ENCODE measurements around the gene IDE. TPM values are rescaled to one million over a fixed set of nuclear protein-coding genes. Genes with fewer than 3 reads are reported as not detected.

IDE gene
- polyA plus RNA-seq, 1 experiment = 15.1 TPM

GRCh38 chr10:92430103-92430502 is 143.8 kb downstream of the IDE start:
- H3K4me3 ChIP-seq (ENCODE audit: low read depth, low read length) = no peak overlapping the region
- H3K27me3 ChIP-seq (ENCODE audit: control insufficient read depth, insufficient read depth, low read length) = no peaks in the 10 kb centered on the region
- no peaks in the 10 kb centered on the region for H3K36me3 ChIP-seq (ENCODE audit: control insufficient read depth, insufficient read depth, low read length)
- ChIA-PET POLR2A (no interaction called here), CTCF (no interaction called here)
- TF ChIP-seq CTCF (IDR thresholded peaks at IDR 0.05; ENCODE audit: insufficient read depth, low read depth, low read length) = no peak
- DNase-seq (ENCODE audit: low read depth) = no peak

GRCh38 chr10:92421550-92421949 is 152.3 kb downstream of the IDE start:
- no peak for DNase-seq (ENCODE audit: low read depth)
- Histone ChIP-seq H3K36me3 (ENCODE audit: control insufficient read depth, insufficient read depth, low read length) (no peaks in the 10 kb centered on the region), H3K27me3 (ENCODE audit: control insufficient read depth, insufficient read depth, low read length) (no peaks in the 10 kb centered on the region; the same call in 1 of the 2 replicates), H3K4me3 (ENCODE audit: low read depth, low read length) (no peak overlapping the region)
- ChIA-PET CTCF (no interaction called here), POLR2A (no interaction called here)
- no peak for TF ChIP-seq CTCF (IDR thresholded peaks at IDR 0.05; ENCODE audit: insufficient read depth, low read depth, low read length)

GRCh38 chr10:92420546-92421275 is 153.2 kb downstream of the IDE start:
- POLR2A ChIA-PET = no interaction called here
- no peak for DNase-seq (ENCODE audit: low read depth)
- TF ChIP-seq CTCF (IDR thresholded peaks at IDR 0.05; ENCODE audit: insufficient read depth, low read depth, low read length) = no peak
- Histone ChIP-seq H3K4me3 (ENCODE audit: low read depth, low read length) (peak overlapping the region; percentile 10; the same call in 1 of the 2 replicates), H3K36me3 (ENCODE audit: control insufficient read depth, insufficient read depth, low read length) (no peaks in the 10 kb centered on the region), H3K27me3 (ENCODE audit: control insufficient read depth, insufficient read depth, low read length) (no peaks in the 10 kb centered on the region; the same call in 1 of the 2 replicates)
- CTCF ChIA-PET = interaction anchor here (1.0 to 1.6 kb wide), 4 partner anchors 16 to 432 kb away, joined by 4 to 7 read pairs (median 6); no protein-coding TSS in a partner anchor

DNA sequence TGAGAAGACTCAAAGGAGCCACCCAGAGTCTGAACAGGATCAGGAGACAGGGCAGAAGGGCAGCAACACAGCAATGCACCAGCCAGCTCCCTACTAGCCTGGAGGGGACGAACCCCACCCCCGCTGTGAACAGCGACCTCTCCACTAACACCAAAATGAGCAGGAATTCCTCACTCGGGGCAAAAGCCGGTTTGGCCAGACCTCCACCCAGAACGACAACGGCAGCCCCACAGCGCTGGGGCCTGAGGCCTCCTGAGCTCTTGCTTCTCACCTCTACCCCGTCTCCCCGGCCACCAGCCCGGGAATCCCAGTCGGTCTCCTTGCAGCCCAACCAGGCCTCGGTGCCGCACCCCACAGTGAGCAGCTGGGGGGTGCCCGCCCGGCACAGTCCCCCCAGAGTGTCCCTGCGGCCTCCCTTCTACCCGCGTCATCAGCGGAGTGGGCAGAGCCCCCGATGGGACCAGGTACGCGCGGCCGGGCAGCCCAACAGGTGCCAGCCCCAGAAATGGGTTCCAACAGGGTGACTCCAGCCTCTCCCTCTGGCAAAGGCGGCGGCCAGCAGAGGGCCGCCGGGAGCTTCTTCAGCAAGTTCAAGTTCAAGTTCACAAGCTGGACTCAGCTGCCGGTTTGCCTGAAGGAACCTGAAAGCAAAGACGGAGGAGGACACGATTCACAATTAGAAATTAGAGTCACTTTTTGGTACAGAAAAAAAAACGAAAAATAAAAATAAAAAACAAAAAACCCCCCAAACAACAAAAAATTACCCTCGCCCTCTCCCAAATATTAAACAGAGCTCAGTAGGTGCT is 153.9 kb downstream of the IDE start:
- ChIA-PET CTCF (interaction anchor here (0.6 to 1.6 kb wide), 8 partner anchors 10 to 661 kb away, joined by 3 to 7 read pairs (median 5); no protein-coding TSS in a partner anchor), POLR2A (no interaction called here)
- peak; percentile 70 for TF ChIP-seq CTCF (IDR thresholded peaks at IDR 0.05; ENCODE audit: insufficient read depth, low read depth, low read length)
- no peak for DNase-seq (ENCODE audit: low read depth)
- Histone ChIP-seq H3K36me3 (ENCODE audit: control insufficient read depth, insufficient read depth, low read length) (no peaks in the 10 kb centered on the region), H3K27me3 (ENCODE audit: control insufficient read depth, insufficient read depth, low read length) (no peaks in the 10 kb centered on the region; the same call in 1 of the 2 replicates), H3K4me3 (ENCODE audit: low read depth, low read length) (no peak overlapping the region; the same call in 1 of the 2 replicates)

GRCh38 chr10:92418891-92419290 is 155.0 kb downstream of the IDE start:
- TF ChIP-seq CTCF (IDR thresholded peaks at IDR 0.05; ENCODE audit: insufficient read depth, low read depth, low read length) = no peak
- CTCF ChIA-PET = interaction anchor here (0.6 to 1.5 kb wide), 4 partner anchors 9 to 660 kb away, joined by 3 to 6 read pairs (median 4); no protein-coding TSS in a partner anchor
- POLR2A ChIA-PET = no interaction called here

More at GRCh38 chr10:92418891-92419290, 155.0 kb downstream of the IDE start:
- Histone ChIP-seq H3K4me3 (ENCODE audit: low read depth, low read length) (no peak overlapping the region), H3K27me3 (ENCODE audit: control insufficient read depth, insufficient read depth, low read length) (no peaks in the 10 kb centered on the region; the same call in 1 of the 2 replicates), H3K36me3 (ENCODE audit: control insufficient read depth, insufficient read depth, low read length) (no peaks in the 10 kb centered on the region)
- DNase-seq (ENCODE audit: low read depth) = no peak

All from BJ (cell line).